PC-9 (cell line): ENCODE measurements around the gene DNAAF2.

Source experiments
- EZH2 ChIP-seq: fragments of 200-600 bp; sonication (generic); IDR thresholded peaks from 2 replicates; pipeline ENCODE4 v1.8.0; 2017; ENCODE audit warnings: antibody characterized with exemption, low read depth
- TF ChIP-seq, protein P1 (sequence below): fragments of 200-600 bp; sonication (generic); conservative IDR thresholded peaks from 2 replicates; pipeline ENCODE4 v1.6.1; 2017; ENCODE audit warnings: mixed run types, antibody characterized with exemption, mild to moderate bottlenecking, moderate library complexity

DNA sequence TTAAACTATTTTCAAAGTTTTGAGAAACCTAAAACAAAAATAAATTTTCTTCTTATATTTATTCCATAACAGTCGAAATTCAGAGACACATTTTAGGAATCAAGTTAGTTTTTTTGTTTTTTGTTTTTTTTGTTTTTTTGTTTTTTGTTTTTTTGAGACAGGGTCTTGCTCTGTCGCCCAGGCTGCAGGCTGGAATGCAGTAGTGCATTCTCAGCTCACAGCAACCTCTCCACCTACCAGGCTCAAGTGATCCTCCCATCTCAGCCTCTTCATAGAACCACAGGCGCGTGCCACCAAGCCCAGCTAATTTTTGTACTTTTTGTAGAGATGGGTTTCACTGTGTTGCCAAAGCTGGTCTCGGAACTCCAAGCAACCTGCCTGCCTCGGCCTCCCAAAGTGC, 18.5 kb upstream of the DNAAF2 start:
- TF ChIP-seq, protein P1, sequence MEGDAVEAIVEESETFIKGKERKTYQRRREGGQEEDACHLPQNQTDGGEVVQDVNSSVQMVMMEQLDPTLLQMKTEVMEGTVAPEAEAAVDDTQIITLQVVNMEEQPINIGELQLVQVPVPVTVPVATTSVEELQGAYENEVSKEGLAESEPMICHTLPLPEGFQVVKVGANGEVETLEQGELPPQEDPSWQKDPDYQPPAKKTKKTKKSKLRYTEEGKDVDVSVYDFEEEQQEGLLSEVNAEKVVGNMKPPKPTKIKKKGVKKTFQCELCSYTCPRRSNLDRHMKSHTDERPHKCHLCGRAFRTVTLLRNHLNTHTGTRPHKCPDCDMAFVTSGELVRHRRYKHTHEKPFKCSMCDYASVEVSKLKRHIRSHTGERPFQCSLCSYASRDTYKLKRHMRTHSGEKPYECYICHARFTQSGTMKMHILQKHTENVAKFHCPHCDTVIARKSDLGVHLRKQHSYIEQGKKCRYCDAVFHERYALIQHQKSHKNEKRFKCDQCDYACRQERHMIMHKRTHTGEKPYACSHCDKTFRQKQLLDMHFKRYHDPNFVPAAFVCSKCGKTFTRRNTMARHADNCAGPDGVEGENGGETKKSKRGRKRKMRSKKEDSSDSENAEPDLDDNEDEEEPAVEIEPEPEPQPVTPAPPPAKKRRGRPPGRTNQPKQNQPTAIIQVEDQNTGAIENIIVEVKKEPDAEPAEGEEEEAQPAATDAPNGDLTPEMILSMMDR, result no peak
- no peak for TF ChIP-seq EZH2
